HG02623 (cell line): ENCODE results near the gene DCC.

Experiments
- ATAC-seq: cut with Tn5 transposase; IDR thresholded peaks from one replicate; pipeline ENCODE4 v1.9.1; 2021; ENCODE audit warnings: moderate library complexity; ENCODE audit not compliant: unreplicated experiment

Gene DCC

DNA sequence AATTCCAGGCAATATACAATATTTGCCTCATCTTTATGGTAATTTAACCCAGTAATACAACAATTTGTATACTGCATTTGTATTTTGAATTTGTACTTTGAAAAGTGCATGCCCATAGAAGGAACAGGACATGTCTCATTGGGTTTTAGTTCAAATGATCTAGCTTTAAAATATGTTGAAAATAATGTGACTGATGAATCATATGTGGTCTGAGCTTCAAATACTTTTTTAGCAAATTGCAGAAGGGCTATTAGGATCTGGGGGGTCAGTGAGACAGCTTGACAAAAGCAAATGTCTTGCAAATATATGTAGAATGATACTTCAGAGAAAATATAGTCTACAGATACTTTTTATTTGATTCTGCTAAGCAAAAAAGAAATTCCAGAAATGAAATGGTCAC is 248.9 kb downstream of the DCC start:
- ATAC-seq = no peak

DNA sequence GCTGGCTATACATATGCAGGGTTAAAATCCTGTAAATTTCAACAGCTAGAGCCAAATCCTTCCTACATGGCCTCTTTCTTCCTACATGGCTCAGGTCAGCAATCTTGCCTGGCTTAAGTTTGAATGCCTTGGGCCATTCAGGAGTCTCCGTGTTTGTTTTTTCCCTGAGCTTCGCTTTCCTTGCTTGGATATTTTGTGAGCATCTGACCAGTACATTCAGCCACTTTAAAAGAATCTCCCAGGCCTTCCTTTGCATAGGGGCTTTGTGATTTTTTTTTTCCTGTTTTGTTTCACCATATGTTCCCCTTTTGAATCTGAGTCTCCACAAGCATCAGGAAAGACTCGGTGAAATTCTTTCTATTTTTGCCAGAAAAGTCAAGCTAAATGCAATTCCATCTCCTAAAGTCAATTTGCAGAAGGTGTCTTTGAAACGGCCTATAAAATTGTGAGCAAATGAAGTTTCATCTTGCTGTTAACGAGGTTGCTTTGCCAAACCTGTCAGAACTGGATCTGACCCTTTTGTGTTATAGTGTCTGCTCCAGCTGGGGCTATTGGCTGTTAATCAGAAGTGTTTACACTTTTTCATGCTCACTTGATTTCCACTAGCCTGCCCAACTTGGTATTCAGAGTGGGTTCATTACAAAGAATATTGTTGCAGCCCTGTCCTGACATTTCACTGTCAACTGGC is 256.9 kb downstream of the DCC start:
- ATAC-seq = no peak

DNA sequence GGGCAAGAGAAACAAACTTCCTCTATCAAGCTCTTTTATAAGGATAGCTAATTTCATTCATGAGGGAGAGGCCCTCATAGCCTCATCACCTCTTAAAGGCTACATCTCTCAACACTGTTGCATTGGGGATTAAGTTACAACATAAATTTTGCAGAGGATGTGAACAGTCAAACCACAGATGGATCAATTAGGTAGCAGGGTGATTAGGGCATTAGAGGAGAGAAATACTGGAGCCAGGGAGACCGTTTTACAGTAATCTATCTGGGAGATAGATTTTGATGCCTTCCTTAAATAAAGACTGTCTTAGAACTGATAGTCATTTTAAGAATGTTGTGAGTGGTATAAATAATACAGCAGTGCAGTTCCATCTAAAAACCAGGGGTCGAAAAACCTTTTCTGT is 258.9 kb downstream of the DCC start:
- no peak for ATAC-seq

DNA sequence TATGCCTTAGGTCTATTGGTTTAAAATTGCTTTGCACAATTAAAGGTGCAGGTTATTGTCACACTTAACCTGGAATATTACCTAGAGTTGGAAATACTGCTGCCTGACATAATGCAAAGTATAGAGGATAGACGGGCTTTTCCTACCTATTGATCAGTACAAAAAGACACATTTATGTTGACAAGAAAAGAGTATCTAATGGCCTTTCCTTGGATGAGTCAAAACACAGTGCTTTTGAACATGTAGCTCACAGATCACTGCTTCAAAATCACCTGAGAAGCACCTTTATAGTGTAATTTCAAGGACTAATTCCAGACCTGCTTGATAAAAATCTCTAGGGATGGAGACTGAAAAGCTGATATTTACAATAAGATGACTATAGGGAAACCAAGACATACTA is 262.8 kb downstream of the DCC start:
- no peak for ATAC-seq

DNA sequence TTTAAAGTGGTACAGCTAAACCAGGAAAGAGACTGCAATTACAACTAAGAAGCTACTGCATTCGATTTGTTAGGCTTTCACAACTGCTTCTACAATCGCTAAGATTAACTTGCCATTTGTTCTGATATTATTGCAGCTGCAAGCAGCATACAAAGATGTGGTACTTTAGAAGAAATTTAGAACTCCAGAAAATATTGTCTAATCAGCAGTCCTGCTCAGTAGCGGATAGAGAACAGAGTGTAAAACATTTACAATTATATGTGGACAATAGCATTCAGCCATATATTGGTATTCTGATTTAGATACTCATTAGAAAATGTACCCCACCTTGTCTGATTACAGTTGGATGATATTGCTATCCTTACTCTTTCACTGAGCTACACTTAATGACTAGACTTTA is 265.3 kb downstream of the DCC start:
- ATAC-seq = no peak

DNA sequence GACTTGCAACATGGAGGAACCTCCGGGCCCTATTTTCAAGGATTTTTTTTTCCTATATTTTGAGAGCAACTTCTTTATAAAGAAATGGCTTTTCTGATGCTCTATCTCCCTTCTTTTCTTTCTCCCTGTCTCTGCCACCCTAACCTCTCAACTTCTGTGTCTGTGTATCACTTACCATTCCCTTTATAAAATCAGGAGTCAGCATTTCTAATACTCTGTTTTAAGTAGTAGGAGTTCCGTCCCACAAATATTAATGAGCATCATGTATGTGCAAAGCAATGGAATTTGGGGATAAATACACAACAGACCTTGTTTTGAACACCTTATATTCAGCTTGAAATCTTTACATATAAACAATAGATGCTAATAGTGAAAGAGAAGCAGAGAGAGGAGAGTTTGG is 268.0 kb downstream of the DCC start:
- no peak for ATAC-seq

DNA sequence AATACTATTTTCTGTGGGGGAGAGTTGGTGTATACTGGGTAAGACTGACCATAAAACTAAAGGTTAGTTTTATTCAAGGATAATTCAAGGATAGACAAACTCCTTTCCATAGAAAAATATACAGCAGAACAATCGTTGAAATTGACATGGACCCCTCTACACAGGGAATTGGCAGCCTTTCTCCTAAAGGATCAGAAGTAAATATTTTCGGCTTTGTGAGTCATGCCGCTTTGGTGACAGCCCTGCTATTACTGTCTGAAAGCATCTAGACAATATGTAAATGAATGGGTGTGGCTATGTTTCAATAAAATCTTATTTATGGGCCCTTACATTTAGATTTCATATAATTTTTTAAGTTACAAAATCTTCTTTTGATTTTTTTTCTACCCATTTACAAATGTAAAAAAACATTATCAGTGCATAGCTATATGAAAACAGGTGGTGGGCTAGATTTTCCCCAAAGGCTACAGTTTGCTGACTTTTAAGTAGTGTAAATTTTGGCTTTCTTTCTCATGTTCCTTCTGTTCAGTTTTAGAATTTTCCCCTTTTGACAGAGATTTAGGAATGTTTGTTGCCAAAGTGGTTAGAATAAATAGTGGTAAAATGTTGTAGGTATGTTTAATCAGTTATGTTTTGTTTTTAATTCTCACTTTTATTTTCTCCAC is 270.6 kb downstream of the DCC start:
- ATAC-seq = no peak

DNA sequence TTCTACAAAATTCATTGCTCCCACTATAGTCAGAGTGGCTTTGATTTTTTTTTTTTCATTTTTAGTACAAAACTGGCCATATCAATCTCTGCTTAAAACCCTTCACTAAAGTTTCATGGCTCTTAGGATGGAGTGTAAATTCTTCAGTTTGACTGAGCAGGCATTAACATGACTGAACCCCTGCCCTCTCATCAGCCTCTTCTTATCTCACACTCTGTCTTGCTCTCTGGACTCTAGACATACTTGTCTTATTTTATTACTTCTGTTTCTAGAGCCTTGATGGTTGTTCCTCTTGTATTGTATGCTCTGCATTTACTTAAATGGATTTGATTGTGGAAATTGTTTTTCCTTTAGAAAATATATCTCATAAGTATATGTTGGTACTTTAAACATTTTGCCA is 272.4 kb downstream of the DCC start:
- no peak for ATAC-seq

DNA sequence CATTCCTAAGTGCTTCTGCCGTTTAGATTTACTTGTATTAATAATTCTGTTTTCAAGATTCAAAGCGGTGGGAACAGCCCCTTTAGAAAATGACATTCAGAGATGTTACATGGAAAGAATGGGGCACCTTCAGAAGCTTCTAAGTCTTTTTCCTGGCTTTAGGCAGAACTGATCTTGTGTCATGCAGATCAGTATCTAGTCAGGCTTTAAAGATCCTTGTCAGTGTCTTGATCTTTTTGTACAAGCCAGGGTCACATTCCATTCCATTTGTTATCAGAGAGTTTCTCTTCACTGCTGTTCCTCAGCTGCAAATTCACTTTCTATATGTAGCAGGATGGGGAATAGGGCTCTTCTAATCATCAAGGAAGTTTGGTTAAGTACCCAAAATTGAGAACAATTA is 275.3 kb downstream of the DCC start:
- ATAC-seq = no peak

DNA sequence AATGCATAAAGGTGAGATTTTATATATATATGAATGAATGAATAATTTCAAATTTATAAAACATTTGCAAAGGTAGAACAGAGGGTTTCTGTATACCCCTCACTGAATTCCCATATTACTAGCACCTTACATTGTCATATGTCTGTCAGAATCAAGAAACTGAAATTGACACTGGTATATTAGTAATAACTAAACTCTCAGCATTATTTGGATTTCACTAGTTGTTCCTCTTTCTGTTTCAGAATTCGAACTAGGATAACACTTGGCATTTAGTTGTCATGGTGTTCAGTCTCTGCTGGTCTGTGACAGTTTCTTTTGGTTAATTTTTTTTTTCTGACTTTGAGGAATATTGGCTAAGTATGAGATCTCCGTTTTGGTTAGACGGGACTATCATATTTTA is 275.9 kb downstream of the DCC start:
- ATAC-seq = peak; percentile 88

DNA sequence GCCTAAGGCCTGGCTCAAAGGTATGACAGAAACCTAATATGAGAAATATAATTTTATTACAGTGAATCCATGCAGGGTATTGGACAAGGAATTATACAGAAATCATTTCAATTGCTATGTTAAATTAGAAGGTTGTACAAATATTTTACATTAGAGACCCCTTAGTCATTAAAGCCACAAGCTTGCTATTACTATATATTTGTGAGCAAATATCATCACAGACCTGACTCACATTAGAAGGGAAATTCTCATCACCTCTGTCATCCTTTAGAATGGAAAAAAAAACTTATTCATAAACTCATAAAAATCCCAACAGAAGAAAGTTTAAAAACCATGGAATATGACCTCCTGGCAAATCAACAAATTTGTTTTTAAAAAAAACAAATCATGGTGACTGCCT is 277.9 kb downstream of the DCC start:
- no peak for ATAC-seq

DNA sequence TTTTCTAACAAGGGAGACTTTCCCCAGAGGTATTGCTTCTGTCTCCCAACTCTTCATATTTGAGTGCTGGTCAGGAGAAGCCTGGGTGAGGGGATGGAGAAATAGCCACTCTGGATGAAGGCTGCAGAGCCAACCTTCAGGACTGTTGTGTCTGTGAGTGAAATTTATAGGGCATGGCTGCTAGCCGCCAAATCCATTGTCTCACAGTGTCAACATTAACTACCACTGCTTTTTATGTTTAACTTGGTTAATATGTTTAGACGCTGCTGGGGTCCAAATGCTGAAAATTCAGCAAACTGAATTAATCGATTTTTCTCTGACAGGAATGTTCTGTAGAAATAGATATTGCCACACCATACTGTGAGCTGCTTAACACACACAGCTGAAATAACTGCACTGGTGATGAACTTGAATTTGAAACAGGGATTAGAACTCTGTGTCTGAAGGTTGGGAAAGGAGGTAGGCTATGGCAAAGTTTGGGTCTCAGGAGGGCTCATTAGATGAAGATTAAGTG is 281.0 kb downstream of the DCC start:
- no peak for ATAC-seq

DNA sequence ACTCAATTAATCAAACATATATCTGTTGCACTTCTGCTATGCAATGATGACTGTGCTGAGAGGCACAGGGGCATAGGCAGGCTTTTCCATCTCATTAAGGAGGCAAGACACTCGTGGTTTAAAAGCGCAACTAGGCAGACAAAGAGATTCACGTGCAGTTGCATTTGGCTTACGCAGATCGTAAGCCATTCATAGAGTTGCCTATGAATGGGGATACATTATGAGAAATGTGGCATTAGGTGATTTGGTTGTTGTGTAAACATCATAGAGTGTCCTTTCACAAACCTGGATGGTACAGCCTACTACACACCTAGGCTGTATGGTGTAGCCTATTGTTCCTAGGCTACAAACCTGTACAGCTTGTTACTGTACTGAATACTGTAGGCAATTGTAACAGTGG is 284.7 kb downstream of the DCC start:
- ATAC-seq = no peak

DNA sequence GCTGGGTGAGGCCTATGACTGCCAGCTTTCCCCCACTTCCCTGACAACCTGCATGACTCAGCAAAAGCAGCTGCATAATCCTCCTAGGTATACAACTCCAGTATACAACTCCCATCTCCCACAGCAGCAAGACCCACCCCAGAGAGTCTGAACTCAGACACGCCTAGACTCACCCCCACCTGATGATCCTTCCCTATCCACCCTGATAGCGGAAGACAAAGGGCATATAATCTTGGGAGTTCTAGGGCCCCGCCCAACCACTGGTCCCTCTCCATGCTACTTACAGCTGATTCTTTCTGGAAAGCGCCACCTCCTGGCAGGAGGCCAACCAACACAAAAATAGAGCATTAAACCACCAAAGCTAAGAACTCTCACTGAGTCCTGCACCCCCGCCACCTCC is 296.5 kb downstream of the DCC start:
- ATAC-seq = no peak

DNA sequence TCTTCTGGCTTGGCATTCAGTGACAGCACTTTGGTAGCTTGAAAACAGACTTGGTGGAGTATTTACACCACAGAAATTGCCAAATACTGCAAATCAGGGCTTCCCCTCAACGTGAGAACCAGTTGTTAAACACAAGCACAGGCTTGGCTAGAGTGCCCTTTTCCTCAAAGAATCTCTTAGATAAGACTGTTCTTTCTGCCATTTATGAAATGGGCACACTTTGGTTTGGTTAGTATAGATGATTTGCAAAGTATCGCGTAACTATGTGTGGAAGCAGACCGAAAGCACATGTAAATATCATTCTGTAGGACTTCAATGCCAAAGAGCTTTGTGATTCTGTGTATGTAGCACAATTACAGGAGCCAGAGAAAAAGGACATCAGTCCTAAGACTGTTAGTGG is 308.2 kb downstream of the DCC start:
- ATAC-seq = no peak

DNA sequence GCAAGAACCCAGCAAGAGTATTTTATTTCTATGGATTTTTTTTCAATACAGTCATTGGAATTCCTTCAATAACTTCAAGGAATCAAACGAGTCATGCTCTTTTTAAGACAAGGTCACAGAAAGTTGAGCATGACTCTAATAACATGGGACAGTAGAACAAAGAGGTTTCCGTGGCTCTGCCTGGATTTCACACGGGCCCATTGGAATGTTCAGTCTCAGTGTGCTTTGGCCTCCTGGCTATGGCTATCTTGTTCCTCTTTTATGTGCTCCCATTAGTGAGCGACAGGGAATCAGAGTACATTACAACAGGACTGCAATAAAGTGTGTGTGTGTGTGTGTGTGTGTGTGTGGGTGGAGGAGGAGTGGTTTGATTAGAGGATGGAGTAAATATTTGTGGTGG is 312.4 kb downstream of the DCC start:
- ATAC-seq = no peak

DNA sequence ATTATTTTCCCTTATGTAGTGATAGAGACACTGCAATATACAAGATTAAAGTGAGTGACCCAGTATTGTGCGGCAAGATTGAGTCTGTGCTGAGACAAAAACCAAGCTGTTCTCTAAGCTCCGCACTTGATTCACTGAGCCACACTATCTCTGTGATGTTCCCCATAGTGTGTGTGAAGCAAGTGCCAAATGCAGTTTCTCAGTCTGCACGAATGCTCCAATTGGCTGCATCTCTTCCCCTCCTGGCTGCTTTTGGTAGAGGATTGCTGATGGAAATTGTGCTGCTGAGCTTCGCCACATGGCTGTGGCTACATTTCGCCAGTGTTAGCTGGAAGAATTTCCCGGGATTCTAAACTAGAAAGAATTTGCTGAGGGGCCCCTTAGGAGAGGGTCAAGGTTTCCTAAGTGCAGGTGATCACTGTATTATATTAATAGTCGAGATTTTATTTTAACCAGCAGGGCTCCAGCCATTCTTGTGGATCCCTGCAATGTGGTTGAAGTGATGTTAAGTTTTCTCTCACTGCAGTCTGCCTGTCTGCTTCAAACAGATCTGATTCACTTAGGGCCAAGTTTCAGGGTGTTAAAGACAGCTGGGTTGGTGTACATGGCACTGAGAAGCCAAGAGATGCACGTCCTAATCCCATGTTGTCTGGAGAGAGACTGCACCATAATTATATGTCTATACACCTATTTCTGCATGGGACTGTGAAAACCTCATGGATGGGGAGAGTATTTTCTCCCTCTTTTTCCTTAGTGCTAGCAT is 317.2 kb downstream of the DCC start:
- no peak for ATAC-seq

DNA sequence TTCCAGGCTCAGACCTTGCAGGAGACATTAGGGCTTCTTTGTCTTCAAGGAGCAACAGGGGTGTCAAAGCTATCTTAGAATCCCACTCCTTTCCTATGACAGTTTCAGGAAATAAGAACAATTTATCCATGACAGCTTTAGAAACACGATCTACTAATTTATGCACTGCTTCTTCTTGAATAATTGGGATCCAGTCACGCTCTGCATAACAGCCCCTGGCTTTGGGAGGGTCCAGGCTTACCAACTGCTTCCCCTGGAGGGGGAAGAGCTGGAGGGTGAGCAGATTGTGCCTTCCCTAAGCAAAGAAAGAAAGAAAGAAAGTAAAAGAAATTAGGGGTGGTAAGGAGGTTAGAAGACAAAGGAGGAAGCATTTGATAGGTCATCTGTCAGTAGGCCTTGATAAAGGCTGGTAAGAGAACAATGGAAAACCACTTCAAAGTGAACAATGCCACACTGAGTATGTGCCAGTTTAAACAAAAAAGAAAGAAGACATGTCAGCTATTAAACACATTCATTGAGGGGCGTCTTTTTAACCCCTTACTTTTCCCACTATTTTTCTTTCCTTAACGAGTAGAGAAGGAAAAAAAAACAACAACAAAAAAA is 327.6 kb downstream of the DCC start:
- ATAC-seq = no peak

DNA sequence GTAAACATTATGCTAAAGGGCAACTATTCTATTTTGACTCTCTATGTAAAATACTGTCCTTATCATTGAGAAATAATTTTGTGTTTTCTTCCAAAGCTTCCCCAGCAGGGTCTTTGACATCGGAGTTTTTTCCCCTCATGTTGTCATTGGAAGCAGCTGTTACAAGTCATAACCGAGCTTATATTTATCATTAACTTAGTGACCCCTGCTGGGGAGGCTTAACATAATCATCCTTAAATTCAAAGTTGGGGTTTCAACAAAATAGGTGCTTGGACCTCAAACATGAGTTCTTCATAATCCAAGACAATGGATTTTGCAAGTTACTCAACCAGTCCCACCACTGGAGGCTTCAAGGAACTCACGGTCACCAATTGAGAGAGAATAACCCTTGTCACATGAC is 330.9 kb downstream of the DCC start:
- ATAC-seq = no peak

DNA sequence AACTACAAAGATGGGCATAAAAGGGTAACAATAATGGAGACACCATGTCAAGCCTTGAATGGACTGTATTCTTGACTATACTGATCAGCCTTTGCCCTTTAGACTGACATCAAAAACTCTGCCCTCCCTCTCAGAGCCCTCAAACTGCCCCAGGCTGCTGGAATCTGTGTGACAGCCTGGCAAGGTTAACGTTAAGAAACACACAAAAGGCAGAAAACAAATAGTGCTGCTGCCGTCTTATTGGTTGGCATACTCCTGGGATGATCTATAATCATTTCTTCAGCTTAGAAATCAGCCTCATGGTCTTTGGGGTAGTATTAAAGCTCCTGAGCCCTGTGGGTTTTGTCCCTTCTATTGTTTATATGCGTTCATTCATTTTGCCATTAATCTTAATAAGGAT is 338.0 kb downstream of the DCC start:
- no peak for ATAC-seq

DNA sequence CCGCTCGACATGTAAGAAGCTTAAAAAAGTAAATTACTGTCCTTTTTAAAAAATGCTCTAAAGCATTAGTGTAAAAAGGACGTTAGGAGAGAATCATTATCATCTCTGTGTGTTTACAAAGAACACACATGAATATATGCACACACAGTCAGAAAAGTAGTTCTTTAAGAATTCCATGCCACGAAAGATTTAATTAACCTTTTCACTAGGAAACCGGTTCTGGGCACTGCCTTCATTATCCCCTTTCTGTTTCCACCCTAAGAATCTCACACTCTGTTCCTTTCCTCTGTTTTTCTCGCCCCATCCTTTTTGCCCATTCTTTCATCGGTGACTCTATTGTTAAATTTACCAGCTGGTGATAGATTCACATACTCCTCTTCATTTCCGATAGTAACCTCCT is 338.6 kb downstream of the DCC start:
- no peak for ATAC-seq

DNA sequence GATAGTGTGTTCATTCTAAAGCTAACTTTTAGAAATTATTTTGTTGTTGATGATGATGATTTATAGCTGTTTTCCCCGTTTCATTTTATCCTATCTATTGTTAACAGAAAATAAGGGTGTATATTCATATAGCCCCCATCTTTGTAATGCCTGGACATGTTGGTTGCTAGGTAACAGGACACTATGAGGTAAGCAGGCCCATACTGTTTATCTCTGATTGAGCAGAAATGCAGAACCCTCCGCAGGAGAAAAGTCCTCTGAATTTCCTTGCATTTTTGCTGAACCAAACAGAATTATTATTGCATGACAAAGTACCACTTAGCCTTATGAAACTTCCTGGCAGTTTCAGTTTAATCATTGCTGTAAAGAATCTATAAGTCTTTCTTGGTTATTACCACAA is 339.4 kb downstream of the DCC start:
- ATAC-seq = no peak
